SH-SY5Y (cell line): ENCODE measurements around the gene MCOLN3.

Experiments
- GATA2 ChIP-seq: IDR thresholded peaks from 2 replicates; pipeline ENCODE4 v1.6.1; 2011; ENCODE audit warnings: mild to moderate bottlenecking, low read depth, low read length
- GATA3 ChIP-seq: IDR thresholded peaks from 2 replicates; pipeline ENCODE4 v1.6.1; 2011; ENCODE audit warnings: low read depth, mild to moderate bottlenecking, low read length, moderate library complexity

Gene MCOLN3

GRCh38 chr1:85022700-85023099 is 25.6 kb downstream of the MCOLN3 start:
- TF ChIP-seq GATA3 (no peak), GATA2 (no peak)

- no peak for TF ChIP-seq GATA2
- TF ChIP-seq GATA3 = no peak
Measured at GRCh38 chr1:85019994-85020393, 28.3 kb downstream of the MCOLN3 start.

- TF ChIP-seq GATA3 (no peak), GATA2 (no peak)
Measured at GRCh38 chr1:85015826-85016225, 32.5 kb downstream of the MCOLN3 start.

GRCh38 chr1:85001742-85002141 is 46.6 kb downstream of the MCOLN3 start:
- TF ChIP-seq GATA3 (no peak), GATA2 (no peak)

- TF ChIP-seq GATA3 (no peak), GATA2 (no peak)
Measured at GRCh38 chr1:84998642-84999280, 49.5 kb downstream of the MCOLN3 start.

GRCh38 chr1:84997667-84998600 is 50.4 kb downstream of the MCOLN3 start:
- no peak for TF ChIP-seq GATA2
- no peak for TF ChIP-seq GATA3

GRCh38 chr1:84996846-84997666 is 51.2 kb downstream of the MCOLN3 start, which contains the start of gene MCOLN2:
Gene MCOLN2 (minus strand): TSS chr1:84997113. CDS start chr1:84996872, 241 bp downstream.
- no peak for TF ChIP-seq GATA3
- TF ChIP-seq GATA2 = no peak

GRCh38 chr1:84995484-84996334 is 52.6 kb downstream of the MCOLN3 start:
- TF ChIP-seq GATA3 (no peak), GATA2 (no peak)

- no peak for TF ChIP-seq GATA3
- no peak for TF ChIP-seq GATA2
Measured at GRCh38 chr1:84991097-84991920, 57.0 kb downstream of the MCOLN3 start.

GRCh38 chr1:84988588-84988987 is 59.7 kb downstream of the MCOLN3 start:
- TF ChIP-seq GATA3 = no peak
- no peak for TF ChIP-seq GATA2

- no peak for TF ChIP-seq GATA3
- no peak for TF ChIP-seq GATA2
Measured at GRCh38 chr1:84985365-84985764, 62.9 kb downstream of the MCOLN3 start.

GRCh38 chr1:84982395-84982794 is 65.9 kb downstream of the MCOLN3 start:
- TF ChIP-seq GATA3 = no peak
- TF ChIP-seq GATA2 = no peak
